Stimulated activated naive CD4-positive, alpha-beta T cell (primary cell): ENCODE data around the gene CBY1.
"Not testable (repeated sequence)": the region's sequence is repeated elsewhere in the genome, so short reads cannot be mapped to it uniquely, and the experiment has no call there.

Experiments used
- DNase-seq, 6 experiments: peaks; one replicate each; lab custom pipeline; 2025; lab: John Stamatoyannopoulos, UW

CBY1 gene

GRCh38 chr22:38656256-38657044, at the start of gene CBY1, which contains the start of gene FAM227A:
CBY1 (plus strand) TSS chr22:38656638; CDS start chr22:38668055, 11,417 bp downstream.
FAM227A (minus strand) TSS chr22:38656392; CDS start chr22:38650168, 6,224 bp downstream.
- DNase-seq = peak; percentile 68 to 89 (median 82)

GRCh38 chr22:38607680-38608079, 48.8 kb upstream of the CBY1 start:
- no peak for DNase-seq

GRCh38 chr22:38608992-38609750, 47.3 kb upstream of the CBY1 start:
- no peak for DNase-seq

DNA sequence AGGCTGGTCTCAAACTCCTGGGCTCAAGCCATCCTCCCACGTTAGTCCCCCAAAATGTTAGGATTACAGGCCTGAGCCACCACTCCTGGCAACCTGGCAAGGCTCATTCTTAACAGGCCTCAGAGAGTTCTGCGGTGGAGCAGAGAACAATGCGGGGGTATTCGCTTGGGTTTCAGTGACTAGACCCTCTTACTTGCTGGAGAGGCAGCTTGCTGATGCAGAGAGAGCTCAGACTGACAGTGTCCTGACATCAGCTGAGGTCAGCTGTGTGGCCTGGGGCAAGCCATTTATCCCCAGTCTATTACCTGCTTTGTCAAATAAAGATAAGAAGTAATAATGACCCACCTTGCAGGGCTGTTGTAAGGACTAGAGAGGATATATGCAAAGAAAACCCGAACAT, 46.2 kb upstream of the CBY1 start:
- no peak for DNase-seq

- DNase-seq = no peak
Measured at GRCh38 chr22:38611559-38611958, 44.9 kb upstream of the CBY1 start.

- DNase-seq = no peak
Measured at GRCh38 chr22:38612217-38613006, 44.0 kb upstream of the CBY1 start.

GRCh38 chr22:38613588-38613987, 42.9 kb upstream of the CBY1 start:
- no peak for DNase-seq

DNA sequence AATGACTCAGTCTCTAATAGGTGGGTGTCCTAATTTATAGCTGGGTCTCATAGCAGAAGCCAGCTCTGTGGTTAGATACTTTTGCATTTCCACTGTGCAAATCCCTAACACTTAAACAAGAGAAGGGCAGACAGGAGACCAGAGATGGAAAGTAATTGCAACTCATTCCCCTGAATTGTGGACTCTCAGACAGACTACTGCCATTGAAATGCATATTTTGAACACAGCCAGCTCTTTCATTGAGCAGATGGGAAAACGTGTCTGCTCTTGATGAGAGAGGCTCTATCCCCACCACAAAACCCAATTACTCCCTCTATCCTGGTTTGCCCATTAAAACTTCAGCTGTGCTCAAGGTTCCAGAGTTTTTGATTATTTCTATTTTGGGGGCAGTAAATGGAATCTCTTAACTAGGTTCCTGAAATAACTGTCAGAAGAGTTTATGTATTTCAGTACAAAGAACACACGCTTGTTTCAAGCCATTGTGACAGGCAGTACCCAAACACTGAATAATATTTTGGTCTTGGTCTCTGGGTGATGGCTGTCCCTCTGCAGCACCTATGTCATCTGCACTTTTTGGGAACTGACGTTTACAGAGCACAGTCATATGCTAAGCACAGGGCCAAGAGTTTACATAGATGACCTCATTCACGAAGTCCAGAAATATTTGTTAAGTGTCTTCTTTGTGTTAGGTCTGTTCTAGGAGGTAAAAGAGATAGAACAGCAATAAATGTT, 41.9 kb upstream of the CBY1 start:
- DNase-seq = no peak

GRCh38 chr22:38615064-38615405, 41.4 kb upstream of the CBY1 start:
- not testable (repeated sequence) for DNase-seq

GRCh38 chr22:38618258-38618657, 38.2 kb upstream of the CBY1 start:
- no peak for DNase-seq

DNA sequence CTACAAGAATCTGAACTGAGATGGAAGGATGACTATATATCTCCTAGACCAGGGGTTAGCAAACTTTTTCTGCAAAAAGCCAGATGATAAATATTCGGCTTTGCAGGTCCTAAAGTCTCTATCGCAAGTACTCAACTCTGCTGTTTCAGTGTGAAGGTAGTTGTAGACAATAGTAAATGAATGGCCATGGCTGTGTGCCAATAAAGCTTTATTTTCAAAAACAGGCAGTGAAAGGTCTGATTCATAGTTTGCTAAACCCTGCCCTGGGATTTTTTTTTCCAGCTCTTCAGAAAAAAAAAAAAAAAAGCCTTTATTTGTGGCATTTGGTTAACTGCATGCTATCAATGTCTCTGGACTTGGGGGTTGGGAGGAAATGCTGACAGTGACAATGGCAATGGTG, 37.8 kb upstream of the CBY1 start:
- DNase-seq = no peak

- no peak for DNase-seq
Measured at GRCh38 chr22:38623351-38623750, 33.1 kb upstream of the CBY1 start.

DNA sequence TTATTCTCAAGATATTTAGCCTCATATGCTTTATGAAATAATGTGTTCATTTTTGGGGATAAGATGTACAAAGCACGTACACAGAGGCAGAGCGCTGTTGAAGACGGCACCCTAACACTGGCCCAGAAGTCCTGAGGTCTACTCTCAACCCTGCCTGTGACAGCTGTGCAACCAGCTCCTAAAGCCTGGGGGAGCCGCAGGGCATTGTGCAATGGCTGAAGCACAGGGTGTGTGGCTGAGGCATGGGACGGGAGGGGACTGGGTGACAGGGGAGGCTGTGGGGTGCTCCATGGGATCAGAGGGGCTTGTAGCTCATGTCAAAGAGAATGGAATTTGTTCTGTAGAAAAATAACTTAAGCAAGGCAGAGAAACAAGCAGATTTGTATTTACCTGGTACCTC, 28.0 kb upstream of the CBY1 start:
- DNase-seq = no peak

DNA sequence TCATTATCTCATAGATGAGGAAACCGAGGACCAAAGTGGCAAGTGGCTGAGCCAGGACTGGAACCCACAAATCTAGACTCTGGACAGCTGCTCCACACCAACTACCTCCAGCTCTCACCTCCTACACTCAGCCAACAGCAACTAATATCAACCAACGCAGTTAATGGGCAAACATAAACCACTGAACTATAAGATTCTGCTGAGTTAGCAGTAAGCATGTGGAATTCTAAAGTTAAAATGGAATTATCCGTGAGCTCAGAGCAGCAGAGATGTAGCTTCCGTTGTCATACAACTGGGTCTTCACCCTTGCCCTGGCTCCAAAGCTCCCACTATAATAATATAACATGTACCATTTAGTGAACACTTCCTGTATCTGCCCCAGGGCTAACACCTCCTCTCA, 27.3 kb upstream of the CBY1 start:
- DNase-seq = no peak

DNA sequence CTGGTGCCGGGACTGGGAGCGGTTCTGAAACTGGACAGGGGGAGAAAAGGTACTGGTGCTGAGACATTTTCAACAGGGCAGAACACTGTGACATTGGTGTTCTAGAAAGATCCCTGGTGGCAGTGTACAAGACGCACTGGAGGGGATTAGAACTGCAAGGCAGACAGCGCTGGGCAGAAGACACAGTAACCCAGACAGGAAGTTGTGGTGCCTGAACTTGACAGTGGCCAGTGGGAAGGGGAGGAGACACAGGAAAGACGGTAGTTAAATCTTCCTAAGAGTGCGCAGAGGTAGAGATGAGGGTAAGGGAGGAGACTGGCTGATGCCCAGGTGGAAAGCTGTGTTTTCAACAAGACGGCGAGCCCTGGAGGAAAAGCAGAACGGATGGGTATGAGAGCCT, 24.7 kb upstream of the CBY1 start:
- no peak for DNase-seq

DNA sequence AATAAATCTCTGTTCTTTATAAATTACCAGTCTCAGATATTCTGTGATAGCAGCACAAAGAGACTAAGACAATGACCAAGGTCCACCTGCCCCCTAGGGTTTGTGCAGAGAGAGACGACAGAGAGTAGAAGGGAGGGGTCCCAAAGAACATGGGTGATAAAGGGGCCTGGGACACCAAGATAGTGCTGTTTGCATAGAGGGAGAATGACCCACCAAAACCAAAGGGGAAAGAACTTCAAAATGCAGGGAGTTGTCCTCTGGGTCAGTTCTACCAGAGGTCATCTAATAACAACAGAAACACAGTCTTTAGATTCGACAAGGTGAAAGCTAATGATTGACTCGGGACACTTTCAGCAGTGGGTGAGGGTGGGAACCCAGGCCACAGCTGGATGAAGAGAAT, 23.9 kb upstream of the CBY1 start:
- DNase-seq = no peak

DNA sequence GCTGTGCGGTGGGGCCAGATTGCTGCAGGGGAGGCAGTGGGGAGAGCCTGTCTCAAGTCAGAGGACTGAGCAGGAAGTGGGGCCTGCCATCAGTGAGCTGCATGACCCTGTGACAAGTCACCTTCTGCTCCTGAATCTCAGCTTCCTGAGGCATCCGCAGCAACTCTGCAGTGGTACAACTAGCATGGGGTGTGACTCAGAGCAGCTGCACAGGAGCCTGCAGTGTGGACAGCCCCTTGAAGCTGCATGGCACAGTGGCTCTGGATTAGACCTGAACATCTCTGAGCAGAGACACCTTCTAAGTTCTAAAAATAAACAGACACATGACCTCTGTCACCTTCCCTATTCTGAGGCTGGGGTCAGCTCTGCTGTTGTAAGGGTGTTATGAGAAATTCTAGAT, 18.2 kb upstream of the CBY1 start:
- DNase-seq = no peak

DNA sequence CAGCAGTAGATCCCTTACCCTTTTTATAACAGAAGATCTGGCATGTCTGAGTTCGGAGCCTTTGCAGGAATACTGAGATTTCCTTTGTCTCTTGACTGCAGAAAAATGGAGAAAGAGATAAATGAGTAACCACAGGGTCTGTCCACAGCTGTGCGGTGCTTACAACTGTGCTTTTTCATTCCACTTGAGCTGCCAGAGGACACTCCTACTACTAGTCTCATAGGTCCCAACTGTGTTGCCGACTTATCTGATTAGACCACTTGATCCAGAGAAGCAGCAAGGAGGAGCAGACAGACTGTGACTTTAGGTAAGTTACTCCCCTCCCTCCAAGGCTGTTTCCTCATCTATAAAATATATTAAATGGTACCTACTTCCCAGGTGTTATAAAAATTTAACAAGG, 17.7 kb upstream of the CBY1 start:
- no peak for DNase-seq

DNA sequence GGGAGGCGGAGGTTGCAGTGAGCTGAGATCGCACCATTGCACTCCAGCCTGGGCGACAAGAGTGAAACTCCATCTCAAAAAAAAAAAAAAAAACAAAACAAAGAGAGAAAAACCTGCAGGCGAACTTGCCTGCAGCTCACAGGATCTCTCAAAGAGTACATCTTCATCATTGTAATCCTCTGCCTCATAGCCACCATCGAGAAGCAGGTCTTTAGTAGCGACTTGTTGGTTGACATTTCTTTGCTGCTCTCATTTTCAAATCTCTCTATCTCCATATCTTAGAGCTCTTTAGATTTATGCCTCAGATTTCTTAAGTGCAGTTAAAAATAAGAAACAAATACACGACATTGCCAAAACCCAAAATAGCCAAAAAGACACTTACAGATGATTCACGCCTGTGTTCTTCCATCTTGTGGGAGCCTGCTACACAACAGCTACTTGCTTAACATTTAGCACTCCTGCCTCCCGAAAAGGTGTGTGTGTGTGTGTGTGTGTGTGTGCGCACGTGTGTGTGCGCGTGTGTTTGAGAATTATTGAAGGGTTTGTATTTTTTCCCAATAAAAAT, 14.9 kb upstream of the CBY1 start:
- DNase-seq = no peak

DNA sequence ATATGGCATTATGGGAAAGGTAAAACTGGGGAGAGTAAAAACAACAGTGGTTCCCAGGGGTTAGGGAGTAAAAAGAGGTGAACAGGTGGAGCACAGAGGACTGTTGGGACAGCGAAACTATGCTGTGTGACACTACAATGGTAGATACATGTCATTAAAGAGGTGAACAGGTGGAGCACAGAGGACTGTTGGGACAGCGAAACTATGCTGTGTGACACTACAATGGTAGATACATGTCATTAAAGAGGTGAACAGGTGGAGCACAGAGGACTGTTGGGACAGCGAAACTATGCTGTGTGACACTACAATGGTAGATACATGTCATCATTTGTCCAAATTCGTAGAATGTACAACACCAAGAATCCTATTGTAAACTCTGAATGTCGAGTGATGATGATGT, 12.2 kb upstream of the CBY1 start:
- DNase-seq = not testable (repeated sequence)

DNA sequence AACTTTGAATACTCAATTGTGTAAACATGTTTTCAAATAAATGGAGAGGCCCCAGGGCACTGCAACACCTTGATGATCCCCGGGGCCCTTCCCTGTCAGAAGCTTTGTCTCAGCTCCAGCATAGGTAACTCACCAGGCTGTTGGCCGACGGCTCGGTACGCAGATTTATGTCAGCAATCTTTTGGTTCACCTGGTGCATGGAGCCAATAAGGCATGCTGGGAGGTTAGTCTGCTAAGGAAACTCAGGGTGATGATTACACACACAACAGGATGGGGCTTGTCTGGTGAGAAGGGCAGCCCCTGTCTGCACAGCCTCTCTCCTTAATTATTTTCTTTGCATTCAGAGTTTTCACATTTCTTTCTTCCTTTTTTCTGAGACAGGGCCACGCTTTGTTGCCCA, 11.0 kb upstream of the CBY1 start:
- no peak for DNase-seq
